Measurements from ENCODE around the gene BEND7. TPM values are rescaled to one million over a fixed set of nuclear protein-coding genes. Genes with fewer than 3 reads are reported as not detected.

The BEND7 gene
- total RNA-seq, 1 experiment from 2014 or later = 14.8 TPM

GRCh38 chr10:13392701-13393100, 136.1 kb downstream of the BEND7 start:
- TF ChIP-seq CTCF (conservative IDR thresholded peaks at IDR 0.05; ENCODE audit: low read depth, low read length) (no peak), EZH2 (IDR thresholded peaks at IDR 0.05; ENCODE audit: borderline replicate concordance, low read depth, low read length, poor library complexity, severe bottlenecking) (no peak)
- intact Hi-C loops (cut with micrococcal nuclease; ENCODE audit: unreplicated experiment) = no loop called here
- Histone ChIP-seq H3K27ac (ENCODE audit: low read depth, low read length, poor library complexity, severe bottlenecking) (no peak overlapping the region), H3K4me3 (ENCODE audit: low read depth, low read length, poor library complexity, severe bottlenecking) (no peak overlapping the region), H3K36me3 (ENCODE audit: insufficient read depth, low read length, poor library complexity, severe bottlenecking) (no peaks in the 10 kb centered on the region), H3K27me3 (replicated peaks; ENCODE audit: insufficient read depth, low read depth, low read length, poor library complexity) (no peaks in the 10 kb centered on the region), H3K9me3 (ENCODE audit: low read depth, low read length, poor library complexity, severe bottlenecking) (no peaks in the 10 kb centered on the region), H3K4me1 (ENCODE audit: insufficient read depth, low read length, poor library complexity, severe bottlenecking) (no peaks in the 10 kb centered on the region)
- BruUV-seq (replicated peaks) = no TSS peak
- ChIA-PET POLR2A (ENCODE audit: low non-redundant PET) (no interaction called here), CTCF (no interaction called here)
- DNase-seq (ENCODE audit: low spot score) = no peak

Other genes starting within 250 kb of the BEND7 start
- 5.1 and 8.6 TPM in 2 replicates for gene PHYH, start 228.9 kb downstream of the BEND7 start, total RNA-seq (2021)
- 111 and 124 TPM in 2 replicates for gene SEPHS1, start 180.7 kb downstream of the BEND7 start, total RNA-seq (2021)
- 21.9 and 22.9 TPM in 2 replicates for gene PRPF18, start 58.0 kb upstream of the BEND7 start, total RNA-seq (2021)